Measurements from ENCODE around the gene DOK5. TPM values are rescaled to one million over a fixed set of nuclear protein-coding genes. Genes with fewer than 3 reads are reported as not detected.

DOK5 gene
- total and polyA plus RNA-seq, 2 of the 8 experiments (the other 6 are each of a cell fraction or from before 2014, with no cell fraction given) = 8.9 to 15.0 TPM

- no peak overlapping the region for H3K9ac ChIP-seq (replicated peaks in 1 of 4; ENCODE audit: extremely low read depth in 1 of 4, low read depth in 3 of 4, low read length in 3 of 4)
- no peak overlapping the region for H3K4me3 ChIP-seq (ENCODE audit: extremely low read depth in 1 of 4, insufficient read depth in 2 of 4, low read depth in 3 of 4, low read length in 4 of 4)
- ChIA-PET POLR2A (ENCODE audit: partially characterized antibody) (no interaction called here), CTCF (ENCODE audit: partially characterized antibody) (interaction anchor here (0.7 kb wide), 1 partner anchor 334 kb away, joined by 3 read pairs; no protein-coding TSS in a partner anchor)
- no peaks in the 10 kb centered on the region for H4K20me1 ChIP-seq (replicated peaks in 1 of 2; ENCODE audit: control insufficient read depth in 1 of 2, insufficient read depth in 2 of 2, low read length in 2 of 2)
- no peak overlapping the region for H2BK5ac ChIP-seq (ENCODE audit: low read depth, low read length)
- H3K27me3 ChIP-seq (replicated peaks in 1 of 4; ENCODE audit: control insufficient read depth in 3 of 4, extremely low read depth in 1 of 4, insufficient read depth in 3 of 4, low read length in 3 of 4) = no peaks in the 10 kb centered on the region
- H3K18ac ChIP-seq (ENCODE audit: extremely low read depth, low read length) = no peak overlapping the region
- no peak overlapping the region for H3K23ac ChIP-seq (ENCODE audit: insufficient read length)
- H3K4me1 ChIP-seq (replicated peaks in 1 of 4; ENCODE audit: control insufficient read depth in 3 of 4, insufficient read depth in 4 of 4, low read length in 3 of 4) = no peaks in the 10 kb centered on the region; a peak in 1 of 7 replicates
- no peak overlapping the region for H3K4me2 ChIP-seq (ENCODE audit: insufficient read depth in 1 of 2, low read depth in 2 of 2, low read length in 2 of 2)
- H2BK120ac ChIP-seq (replicated peaks; ENCODE audit: low read depth, low read length) = no peak overlapping the region
- H4K5ac ChIP-seq (ENCODE audit: insufficient read length, low read depth, low read length) = no peak overlapping the region
- H3K36me3 ChIP-seq (ENCODE audit: control insufficient read depth in 2 of 4, insufficient read depth in 4 of 4, low read length in 3 of 4) = peaks cover 0 to 2% (median 0%) of the 10 kb centered on the region in 4 experiments; a peak in 1 of 8 replicates
- no peak overlapping the region for H4K8ac ChIP-seq (ENCODE audit: extremely low read depth, insufficient read depth, low read length)
- no peak for FAIRE-seq
- H3K79me2 ChIP-seq (ENCODE audit: control insufficient read depth in 1 of 2, insufficient read depth in 2 of 2, low read length in 2 of 2) = no peaks in the 10 kb centered on the region
- peaks cover 4 to 13% of the 10 kb centered on the region in 2 experiments; a peak in 3 of 4 replicates for H3K9me3 ChIP-seq (ENCODE audit: insufficient read depth in 2 of 2, low read depth in 1 of 2, low read length in 1 of 2)
- H3K4ac ChIP-seq (replicated peaks; ENCODE audit: insufficient read length, low read depth, low read length) = no peak overlapping the region
- no peak for DNase-seq (ENCODE audit: low read depth in 1 of 2, low spot score in 2 of 2)
- no peak overlapping the region for H3K27ac ChIP-seq (ENCODE audit: low read depth, low read length)
- H3K56ac ChIP-seq (replicated peaks; ENCODE audit: insufficient read length, low read depth, low read length) = no peak overlapping the region
- no peak overlapping the region for H4K91ac ChIP-seq (replicated peaks; ENCODE audit: insufficient read length, low read length)
- 100% methylated on average over 2 of the region's 2 CpGs; no CpG with 5 or more reads in 1 of the 2 experiments for WGBS, 2 experiments (ENCODE audit: extremely low coverage in 1 of 2, insufficient coverage in 1 of 2, insufficient read length in 1 of 2, insufficient replicate concordance in 2 of 2, low coverage in 1 of 2, low lambda C conversion rate in 2 of 2, missing lambda C conversion rate in 1 of 2)
- no peak overlapping the region for H2AFZ ChIP-seq (ENCODE audit: low read length)
- H3K23me2 ChIP-seq (ENCODE audit: low read depth, low read length) = peaks cover 1% of the 10 kb centered on the region; the same call in 1 of the 2 replicates
- H3K79me1 ChIP-seq (ENCODE audit: low read depth, low read length) = no peaks in the 10 kb centered on the region
- H2BK15ac ChIP-seq (ENCODE audit: low read length) = no peak overlapping the region
- H2AK5ac ChIP-seq (ENCODE audit: low read depth, low read length) = no peak overlapping the region
- H2BK12ac ChIP-seq (ENCODE audit: low read depth, low read length) = no peak overlapping the region
- no peak overlapping the region for H3K14ac ChIP-seq (ENCODE audit: insufficient read length)
- no peak overlapping the region for H2BK20ac ChIP-seq (ENCODE audit: low read length)
- no peak for TF ChIP-seq MAFK (IDR thresholded peaks at IDR 0.05; ENCODE audit: low read depth, low read length)
- TF ChIP-seq JUND (IDR thresholded peaks at IDR 0.05; ENCODE audit: low read length) = no peak
- TF ChIP-seq CEBPB (IDR thresholded peaks at IDR 0.05; ENCODE audit: low read depth, low read length) = no peak
- TF ChIP-seq POU5F1 (IDR thresholded peaks at IDR 0.05; ENCODE audit: low read depth, low read length) = no peak
- no peak for TF ChIP-seq SIN3A (conservative IDR thresholded peaks at IDR 0.05 in 1 of 2, IDR thresholded peaks at IDR 0.05 in 1 of 2; ENCODE audit: low read depth in 1 of 2, low read length in 2 of 2)
- TF ChIP-seq NANOG (IDR thresholded peaks at IDR 0.05; ENCODE audit: insufficient read depth, low read depth, low read length, poor library complexity, severe bottlenecking) = no peak
- no peak for TF ChIP-seq HDAC2 (IDR thresholded peaks at IDR 0.05; ENCODE audit: borderline replicate concordance in 1 of 2, low read depth in 2 of 2, low read length in 2 of 2)
- TF ChIP-seq KDM1A (IDR thresholded peaks at IDR 0.05; ENCODE audit: borderline replicate concordance, low read length) = no peak
- no peak for TF ChIP-seq RFX5 (IDR thresholded peaks at IDR 0.05; ENCODE audit: borderline replicate concordance, low read depth, low read length)
- TF ChIP-seq PHF8 (conservative IDR thresholded peaks at IDR 0.05; ENCODE audit: low read depth, low read length) = no peak
- no peak for TF ChIP-seq ATF2 (IDR thresholded peaks at IDR 0.05; ENCODE audit: low read length)
- no peak for TF ChIP-seq TEAD4 (IDR thresholded peaks at IDR 0.05; ENCODE audit: low read depth, low read length)
Observed at GRCh38 chr20:54543369-54543768, 68.0 kb downstream of the DOK5 start.
